CMK (cell line): ENCODE data around the gene XYLT1.

Source experiments
- DNase-seq: peaks from one replicate; pipeline ENCODE4 v3.0.0-alpha.2; 2010; ENCODE audit warnings: low read depth

Gene XYLT1

GRCh38 chr16:17333229-17333628, 137.5 kb downstream of the XYLT1 start:
- DNase-seq: no peak

GRCh38 chr16:17331991-17332390, 138.8 kb downstream of the XYLT1 start:
- DNase-seq: no peak

- no peak for DNase-seq
These were observed 139.6 kb downstream of the XYLT1 start for GRCh38 chr16:17331071-17331607.

- DNase-seq: no peak
These were observed 140.7 kb downstream of the XYLT1 start for GRCh38 chr16:17330044-17330443.

- DNase-seq: no peak
These were observed 141.4 kb downstream of the XYLT1 start for GRCh38 chr16:17329391-17329790.

GRCh38 chr16:17328932-17329331, 141.8 kb downstream of the XYLT1 start:
- no peak for DNase-seq

- no peak for DNase-seq
These were observed 143.0 kb downstream of the XYLT1 start for GRCh38 chr16:17327664-17328335.

- no peak for DNase-seq
These were observed 145.2 kb downstream of the XYLT1 start for GRCh38 chr16:17325476-17326143.

GRCh38 chr16:17324451-17324850, 146.3 kb downstream of the XYLT1 start:
- no peak for DNase-seq

- no peak for DNase-seq
These were observed 147.6 kb downstream of the XYLT1 start for GRCh38 chr16:17323171-17323570.

GRCh38 chr16:17321824-17322223, 148.9 kb downstream of the XYLT1 start:
- no peak for DNase-seq

GRCh38 chr16:17320009-17320408, 150.8 kb downstream of the XYLT1 start:
- no peak for DNase-seq

GRCh38 chr16:17318238-17318637, 152.5 kb downstream of the XYLT1 start:
- no peak for DNase-seq

- DNase-seq: no peak
These were observed 154.8 kb downstream of the XYLT1 start for GRCh38 chr16:17316005-17316404.

- DNase-seq: no peak
These were observed 156.8 kb downstream of the XYLT1 start for GRCh38 chr16:17313793-17314547.

GRCh38 chr16:17313085-17313611, 157.6 kb downstream of the XYLT1 start:
- DNase-seq: no peak

GRCh38 chr16:17312094-17312710, 158.6 kb downstream of the XYLT1 start:
- DNase-seq: no peak

GRCh38 chr16:17311333-17312093, 159.2 kb downstream of the XYLT1 start:
- no peak for DNase-seq

- DNase-seq: no peak
These were observed 161.2 kb downstream of the XYLT1 start for GRCh38 chr16:17309510-17309909.

GRCh38 chr16:17308186-17308585, 162.6 kb downstream of the XYLT1 start:
- no peak for DNase-seq

- no peak for DNase-seq
These were observed 163.3 kb downstream of the XYLT1 start for GRCh38 chr16:17307504-17307903.
